H1 (cell line): Measurements from ENCODE around the gene NR3C2.

Experiments used
- ASH2L ChIP-seq: fragments of 200-600, 300-600 bp; sonication (generic); IDR thresholded peaks from one replicate; pipeline ENCODE4 v1.7.1; 2017; ENCODE audit warnings: low read length
- CREB1 ChIP-seq: IDR thresholded peaks from 2 replicates; pipeline ENCODE4 v1.6.1; 2012; ENCODE audit warnings: inconsistent platforms
- EP300 ChIP-seq, 2 experiments: IDR thresholded peaks; 1 replicate in 1 of 2; 2 replicates in 1 of 2; pipeline ENCODE4 v1.6.1; 2011 to 2012; ENCODE audit warnings: low read depth in 2 of 2, low read length in 2 of 2, mild to moderate bottlenecking in 2 of 2, borderline replicate concordance in 1 of 2, inconsistent platforms in 1 of 2, moderate library complexity in 1 of 2
- EZH2 ChIP-seq: fragments of 200-600 bp; sonication (generic); IDR thresholded peaks from 2 replicates; pipeline ENCODE4 v1.7.1; 2012; ENCODE audit warnings: low read depth, mild to moderate bottlenecking, moderate library complexity, low read length, inconsistent platforms; ENCODE audit not compliant: severe bottlenecking
- GABPA ChIP-seq: IDR thresholded peaks from 2 replicates; pipeline ENCODE4 v1.6.1; 2011; ENCODE audit warnings: mild to moderate bottlenecking, low read length, moderate library complexity, borderline replicate concordance; ENCODE audit not compliant: insufficient read depth
- HDAC2 ChIP-seq, 2 experiments: fragments of 300-600 bp in 1 of 2; sonication (generic) in 1 of 2; IDR thresholded peaks; 2 replicates each; pipeline ENCODE4 v1.6.1; 2011 to 2012; ENCODE audit warnings: low read depth in 2 of 2, low read length in 2 of 2, mild to moderate bottlenecking in 2 of 2, moderate library complexity in 2 of 2, borderline replicate concordance in 1 of 2, inconsistent platforms in 1 of 2
- JUND ChIP-seq: IDR thresholded peaks from 2 replicates; pipeline ENCODE4 v1.6.1; 2011; ENCODE audit warnings: mild to moderate bottlenecking, improper control_type of control experiment, low read length
- POLR2AphosphoS5 ChIP-seq: IDR thresholded peaks from 2 replicates; pipeline ENCODE4 v1.6.1; 2011; ENCODE audit warnings: low read depth, low read length
- RBBP5 ChIP-seq: IDR thresholded peaks from 2 replicates; pipeline ENCODE4 v1.7.1; 2012; ENCODE audit warnings: low read depth, mild to moderate bottlenecking, inconsistent platforms, low read length, moderate library complexity, borderline replicate concordance
- RFX5 ChIP-seq: IDR thresholded peaks from 2 replicates; pipeline ENCODE4 v1.6.1; 2011; ENCODE audit warnings: low read depth, low read length, improper control_type of control experiment, borderline replicate concordance
- RNF2 ChIP-seq: fragments of 200-900, 300-1000 bp; sonication (generic); IDR thresholded peaks from 2 replicates; pipeline ENCODE4 v1.7.1; 2016; ENCODE audit warnings: borderline replicate concordance, low read depth, mild to moderate bottlenecking, antibody characterized with exemption, low read length; ENCODE audit not compliant: poor library complexity, severe bottlenecking; ENCODE audit errors: missing control alignments
- SAP30 ChIP-seq: fragments of 300-600 bp; sonication (generic); IDR thresholded peaks from 2 replicates; pipeline ENCODE4 v1.7.1; 2012; ENCODE audit warnings: low read length, moderate library complexity, mild to moderate bottlenecking, inconsistent platforms; ENCODE audit not compliant: insufficient read depth, insufficient replicate concordance
- SIN3A ChIP-seq, 2 experiments: IDR thresholded peaks in 1 of 2; conservative IDR thresholded peaks in 1 of 2; 2 replicates each; pipeline ENCODE4 v1.6.1; 2011 to 2012; ENCODE audit warnings: low read length in 2 of 2, improper control_type of control experiment in 1 of 2, low read depth in 1 of 2, mild to moderate bottlenecking in 1 of 2
- TF ChIP-seq, protein P1 (sequence below), 3 experiments: IDR thresholded peaks; 1 replicate in 2 of 3; 2 replicates in 1 of 3; pipeline versions ENCODE4 v1.5.1 to v1.6.1; 2011; ENCODE audit warnings: low read length in 3 of 3, mild to moderate bottlenecking in 3 of 3, inconsistent platforms in 2 of 3, low read depth in 1 of 3, moderate library complexity in 1 of 3; ENCODE audit not compliant: insufficient read depth in 1 of 3; ENCODE audit errors: control extremely low read depth in 1 of 3

DNA sequence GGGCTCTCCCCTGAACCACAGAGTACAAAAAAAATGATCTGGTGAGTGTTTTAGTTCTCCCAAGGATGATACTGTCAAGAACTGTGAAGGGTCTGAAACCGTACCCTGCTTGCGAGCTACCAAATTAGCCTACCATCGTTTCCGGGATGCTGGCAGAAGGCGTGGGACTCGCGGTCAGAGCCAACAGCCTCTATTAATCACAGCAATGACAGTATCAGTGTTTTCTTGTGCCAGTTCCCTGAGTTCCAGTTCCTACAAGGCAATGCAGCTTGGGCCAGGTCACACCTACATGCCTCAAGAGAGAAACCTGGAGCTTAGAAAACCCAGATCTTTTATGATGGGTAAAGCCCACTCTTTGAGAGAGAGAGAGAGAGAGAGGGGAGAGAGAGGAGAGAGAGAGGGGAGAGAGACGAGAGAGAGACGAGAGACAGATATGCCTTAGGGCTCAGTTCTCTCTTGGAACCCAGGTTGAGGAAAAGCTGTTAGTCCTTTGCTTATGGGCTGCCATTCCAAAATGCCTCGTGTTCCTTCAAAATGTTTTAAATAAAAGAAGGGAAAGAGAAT lies 382.5 kb downstream of the NR3C2 start:
- no peak for TF ChIP-seq EZH2
- TF ChIP-seq, protein P1, sequence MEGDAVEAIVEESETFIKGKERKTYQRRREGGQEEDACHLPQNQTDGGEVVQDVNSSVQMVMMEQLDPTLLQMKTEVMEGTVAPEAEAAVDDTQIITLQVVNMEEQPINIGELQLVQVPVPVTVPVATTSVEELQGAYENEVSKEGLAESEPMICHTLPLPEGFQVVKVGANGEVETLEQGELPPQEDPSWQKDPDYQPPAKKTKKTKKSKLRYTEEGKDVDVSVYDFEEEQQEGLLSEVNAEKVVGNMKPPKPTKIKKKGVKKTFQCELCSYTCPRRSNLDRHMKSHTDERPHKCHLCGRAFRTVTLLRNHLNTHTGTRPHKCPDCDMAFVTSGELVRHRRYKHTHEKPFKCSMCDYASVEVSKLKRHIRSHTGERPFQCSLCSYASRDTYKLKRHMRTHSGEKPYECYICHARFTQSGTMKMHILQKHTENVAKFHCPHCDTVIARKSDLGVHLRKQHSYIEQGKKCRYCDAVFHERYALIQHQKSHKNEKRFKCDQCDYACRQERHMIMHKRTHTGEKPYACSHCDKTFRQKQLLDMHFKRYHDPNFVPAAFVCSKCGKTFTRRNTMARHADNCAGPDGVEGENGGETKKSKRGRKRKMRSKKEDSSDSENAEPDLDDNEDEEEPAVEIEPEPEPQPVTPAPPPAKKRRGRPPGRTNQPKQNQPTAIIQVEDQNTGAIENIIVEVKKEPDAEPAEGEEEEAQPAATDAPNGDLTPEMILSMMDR (IDR thresholded peaks at IDR 0.05; ENCODE audit: control extremely low read depth in 1 of 3, insufficient read depth in 1 of 3, low read depth in 1 of 3, low read length in 3 of 3), result no peak
- TF ChIP-seq SIN3A (conservative IDR thresholded peaks at IDR 0.05 in 1 of 2, IDR thresholded peaks at IDR 0.05 in 1 of 2; ENCODE audit: low read depth in 1 of 2, low read length in 2 of 2), result no peak
- TF ChIP-seq ASH2L, result no peak
- TF ChIP-seq POLR2AphosphoS5, result no peak
- no peak for TF ChIP-seq RBBP5
- no peak for TF ChIP-seq EP300 (IDR thresholded peaks at IDR 0.05; ENCODE audit: borderline replicate concordance in 1 of 2, low read depth in 2 of 2, low read length in 2 of 2)
- TF ChIP-seq CREB1, result no peak
- no peak for TF ChIP-seq JUND
- TF ChIP-seq RNF2, result no peak
- TF ChIP-seq RFX5, result no peak
- TF ChIP-seq HDAC2 (IDR thresholded peaks at IDR 0.05; ENCODE audit: borderline replicate concordance in 1 of 2, low read depth in 2 of 2, low read length in 2 of 2), result no peak
- no peak for TF ChIP-seq GABPA
- TF ChIP-seq SAP30, result no peak
